B cell (primary cell): ENCODE measurements around the gene CLCN1. TPM values are rescaled to one million over a fixed set of nuclear protein-coding genes. Genes with fewer than 3 reads are reported as not detected.

ENCODE experiments used
- ATAC-seq: fragments of 200-7000 bp; cut with Tn5 transposase; one replicate; pipeline ENCODE4 v1.10.0; 2021; ENCODE audit warnings: low read depth, mild to moderate bottlenecking, moderate number of reproducible peaks, moderate library complexity
- CTCF ChIA-PET: fragments of 350-600 bp; sonication (Branson Sonifier 250); formaldehyde crosslinking; loops from one replicate; lab custom pipeline; 2021; ENCODE audit warnings: antibody characterized with exemption, inconsistent platforms; lab: Charles Lee
- POLR2A ChIA-PET: fragments of 350-600 bp; sonication (Branson Sonifier 250); formaldehyde crosslinking; loops from one replicate; lab custom pipeline; 2021; ENCODE audit warnings: antibody characterized with exemption; lab: Charles Lee
- DNase-seq: peaks from one replicate; pipeline ENCODE4 v3.0.0; 2013
- H2AFZ ChIP-seq: 2 replicates; pipeline ENCODE4 v1.6.1; 2012; ENCODE audit warnings: mild to moderate bottlenecking, low read depth, low read length; ENCODE audit not compliant: insufficient read depth, poor library complexity, severe bottlenecking
- H3K27ac ChIP-seq, 2 donors: 1 replicate in 1 of 2; 2 replicates in 1 of 2; pipeline ENCODE4 v1.5.1; 2012 to 2013; ENCODE audit warnings: low read length in 2 of 2, mild to moderate bottlenecking in 2 of 2, moderate library complexity in 1 of 2
- H3K27me3 ChIP-seq, 4 experiments: fragments of 200-600 bp in 1 of 4; sonication (generic) in 1 of 4; replicated peaks in 1 of 4; 1 replicate in 2 of 4; 2 replicates in 2 of 4; pipeline versions ENCODE4 v1.6.1 to v1.7.0; 2013 to 2016; ENCODE audit warnings: low read length in 3 of 4, mild to moderate bottlenecking in 2 of 4, mixed read lengths in 1 of 4, moderate library complexity in 1 of 4; ENCODE audit not compliant: insufficient read depth in 4 of 4, control insufficient read depth in 3 of 4; ENCODE audit errors: control extremely low read depth in 1 of 4
- H3K36me3 ChIP-seq, 2 experiments: replicated peaks in 1 of 2; 1 replicate in 1 of 2; 2 replicates in 1 of 2; pipeline versions ENCODE4 v1.6.1 to v1.7.1; 2013; ENCODE audit warnings: low read length in 1 of 2; ENCODE audit not compliant: insufficient read depth in 2 of 2, control insufficient read depth in 1 of 2; ENCODE audit errors: control extremely low read depth in 1 of 2, extremely low read depth in 1 of 2
- H3K4me1 ChIP-seq, 2 donors: fragments of 200-600 bp in 1 of 2; sonication (generic) in 1 of 2; 1 replicate in 1 of 2; 2 replicates in 1 of 2; pipeline versions ENCODE4 v1.5.1 to v1.6.1; 2013 to 2017; ENCODE audit warnings: low read length in 2 of 2; ENCODE audit not compliant: control insufficient read depth in 2 of 2, insufficient read depth in 2 of 2
- H3K4me2 ChIP-seq: replicated peaks from 2 replicates; pipeline ENCODE3; 2012; ENCODE audit warnings: mild to moderate bottlenecking, low read depth, low read length; ENCODE audit not compliant: poor library complexity, severe bottlenecking
- H3K4me3 ChIP-seq, 5 experiments: fragments of 200-600 bp in 1 of 5; sonication (generic) in 1 of 5; 1 replicate in 3 of 5; 2 replicates in 2 of 5; pipeline versions ENCODE4 v1.5.1 to v1.7.0; 2011 to 2016; ENCODE audit warnings: low read length in 4 of 5, mild to moderate bottlenecking in 4 of 5, low read depth in 2 of 5, control low read depth in 1 of 5, moderate library complexity in 1 of 5; ENCODE audit not compliant: insufficient read depth in 1 of 5; ENCODE audit errors: control extremely low read depth in 1 of 5, extremely low read depth in 1 of 5
- H3K79me2 ChIP-seq: fragments of 200-600 bp; sonication (generic); one replicate; pipeline ENCODE4 v1.6.0; 2016; ENCODE audit warnings: low read length; ENCODE audit not compliant: control insufficient read depth, insufficient read depth
- H3K9ac ChIP-seq: fragments of 200-600 bp; sonication (generic); 2 replicates; pipeline ENCODE4 v1.6.1; 2017; ENCODE audit warnings: mild to moderate bottlenecking, low read length, moderate library complexity
- H3K9me3 ChIP-seq, 3 donors: one replicate each; pipeline versions ENCODE4 v1.6.1 to v1.7.1; 2013; ENCODE audit warnings: low read length in 2 of 3; ENCODE audit not compliant: control insufficient read depth in 2 of 3, insufficient read depth in 1 of 3; ENCODE audit errors: control extremely low read depth in 1 of 3
- H4K20me1 ChIP-seq: 2 replicates; pipeline ENCODE4 v1.6.0; 2012; ENCODE audit warnings: mild to moderate bottlenecking, low read length; ENCODE audit not compliant: insufficient read depth, control insufficient read depth, poor library complexity, severe bottlenecking
- H3K27ac Mint-ChIP-seq: one replicate; pipeline ENCODE4 v1.8.0; 2021; ENCODE audit warnings: mixed read lengths
- H3K27me3 Mint-ChIP-seq: one replicate; pipeline ENCODE4 v1.8.0; 2021; ENCODE audit warnings: mixed read lengths
- H3K4me1 Mint-ChIP-seq: one replicate; pipeline ENCODE4 v1.8.0; 2021; ENCODE audit warnings: mixed read lengths
- H3K4me3 Mint-ChIP-seq: one replicate; pipeline ENCODE4 v1.8.0; 2021; ENCODE audit warnings: mixed read lengths
- H3K9me3 Mint-ChIP-seq: one replicate; pipeline ENCODE4 v1.8.0; 2022; ENCODE audit warnings: mixed read lengths; ENCODE audit not compliant: insufficient read depth
- CTCF ChIP-seq: fragments of 200-600 bp; IDR thresholded peaks from one replicate; pipeline ENCODE4 v1.8.0; 2022; ENCODE audit warnings: antibody characterized with exemption, mild to moderate bottlenecking
- EZH2 ChIP-seq: IDR thresholded peaks from 2 replicates; pipeline ENCODE4 v1.6.1; 2012; ENCODE audit warnings: borderline replicate concordance, low read depth, mild to moderate bottlenecking, moderate library complexity, low read length; ENCODE audit not compliant: insufficient read depth, poor library complexity, severe bottlenecking
- WGBS: methylation state at CpG from one replicate; pipeline ENCODE4 v1.1.5; 2013; ENCODE audit warnings: missing lambda C conversion rate; ENCODE audit not compliant: insufficient coverage; 5-methylcytosine and 5-hydroxymethylcytosine counted together
- intact Hi-C: fragments of 100-400 bp; cut with micrococcal nuclease; formaldehyde crosslinking; loops from one replicate; pipeline ENCODE4 v1.10.0; 2022
- polyA plus RNA-seq: library from polyadenylated mRNA; depleted of rRNA; stranded (reverse); fragments of >200 nt; gene quantifications from 2 replicates; pipeline ENCODE4 v1.2.3, GENCODE V29; 2012
- total RNA-seq, 2 donors: library from RNA; stranded (reverse); fragments of 120-200 nt in 1 of 2; gene quantifications; 1 replicate in 1 of 2; 2 replicates in 1 of 2; pipeline versions ENCODE4 v1.2.3 to v1.2.4, GENCODE V29; 2013 to 2022

The CLCN1 gene
- total and polyA plus RNA-seq, 2 donors (not counting 1 experiment from before 2014, with no cell fraction given) = not detected

- peaks cover 0 to 2% (median 0%) of the 10 kb centered on the region in 4 experiments for H3K27me3 ChIP-seq
- no peak overlapping the region for H2AFZ ChIP-seq
- no peaks in the 10 kb centered on the region for H3K27me3 Mint-ChIP-seq
- no peaks in the 10 kb centered on the region for H3K36me3 ChIP-seq
- no peaks in the 10 kb centered on the region for H4K20me1 ChIP-seq
- WGBS = 87% methylated on average over 10 of the region's 12 CpGs
- no peak overlapping the region for H3K4me2 ChIP-seq
- H3K9me3 Mint-ChIP-seq = no peaks in the 10 kb centered on the region
- no peak overlapping the region for H3K4me3 ChIP-seq
- H3K27ac ChIP-seq = no peak overlapping the region
- no peak overlapping the region for H3K9ac ChIP-seq
- DNase-seq (no peak), ATAC-seq (no peak)
- TF ChIP-seq EZH2 = no peak
- TF ChIP-seq CTCF = no peak
- H3K79me2 ChIP-seq = no peaks in the 10 kb centered on the region
- H3K4me1 ChIP-seq = peaks cover 18 to 34% of the 10 kb centered on the region in 2 donors
- no peak overlapping the region for H3K4me3 Mint-ChIP-seq
- no peak overlapping the region for H3K27ac Mint-ChIP-seq
- no peaks in the 10 kb centered on the region for H3K9me3 ChIP-seq
- H3K4me1 Mint-ChIP-seq = peaks cover 36% of the 10 kb centered on the region
- ChIA-PET CTCF (no interaction called here), POLR2A (interaction anchor here (0.7 kb wide), 1 partner anchor 22 kb away, joined by 3 read pairs; no protein-coding TSS in a partner anchor)
- intact Hi-C loops = loop anchor here (10.0 kb wide), 1 partner anchor 51 kb away; no protein-coding TSS in a partner anchor
These were observed 7.7 kb downstream of the CLCN1 start for GRCh38 chr7:143323653-143324052.

GRCh38 chr7:143325240-143325639 is 9.3 kb downstream of the CLCN1 start:
- no peak overlapping the region for H3K4me3 ChIP-seq
- ATAC-seq (peak; percentile 62), DNase-seq (no peak)
- H3K4me1 ChIP-seq = peaks cover 18 to 36% of the 10 kb centered on the region in 2 donors
- no peaks in the 10 kb centered on the region for H3K36me3 ChIP-seq
- H3K9ac ChIP-seq = no peak overlapping the region
- H3K9me3 Mint-ChIP-seq = no peaks in the 10 kb centered on the region
- no peaks in the 10 kb centered on the region for H3K27me3 Mint-ChIP-seq
- POLR2A ChIA-PET = interaction anchor here (1.0 kb wide), 1 partner anchor 529 kb away, joined by 3 read pairs; no protein-coding TSS in a partner anchor
- H3K27me3 ChIP-seq = peaks cover 0 to 2% (median 0%) of the 10 kb centered on the region in 4 experiments
- H3K27ac Mint-ChIP-seq = peak overlapping the region; percentile 89
- no peaks in the 10 kb centered on the region for H3K79me2 ChIP-seq
- peak overlapping the region; percentile 40 for H3K4me2 ChIP-seq
- peak overlapping the region; percentile 57 to 69 for H3K27ac ChIP-seq
- no CpG with 5 or more reads among the region's 2 CpGs for WGBS
- no peak overlapping the region for H2AFZ ChIP-seq
- peak overlapping the region; percentile 52 for H3K4me3 Mint-ChIP-seq
- H3K9me3 ChIP-seq = no peaks in the 10 kb centered on the region
- intact Hi-C loops = loop anchor here (10.0 kb wide), 1 partner anchor 50 kb away; no protein-coding TSS in a partner anchor
- H3K4me1 Mint-ChIP-seq = peaks cover 37% of the 10 kb centered on the region
- CTCF ChIA-PET = interaction anchor here (0.9 to 1.1 kb wide), 3 partner anchors 26 to 85 kb away, joined by 3 to 4 read pairs (median 3); no protein-coding TSS in a partner anchor
- TF ChIP-seq CTCF (no peak), EZH2 (no peak)
- H4K20me1 ChIP-seq = no peaks in the 10 kb centered on the region
